ENCODE results near the gene P3H1.

P3H1 gene

GRCh38 chr1:42748461-42749410, 18.1 kb downstream of the P3H1 start:
- peak in 2 of 10 donors; percentile 30 to 55 for DNase-seq
- intact Hi-C loops (cut with DNase I): loop anchor here (5.0 to 10.0 kb wide), 4 partner anchors 64 to 601 kb away; partner anchors contain the start of gene YBX1

GRCh38 chr1:42748021-42748420, 18.8 kb downstream of the P3H1 start:
- no peak for DNase-seq

GRCh38 chr1:42747125-42747524, 19.7 kb downstream of the P3H1 start:
- intact Hi-C loops (cut with DNase I): loop anchor here (5.0 to 10.0 kb wide), 4 partner anchors 62 to 600 kb away; partner anchors contain the start of gene YBX1
- DNase-seq: peak in 9 of 10 donors; percentile 45 to 92 (median 56)

More at GRCh38 chr1:42748021-42748420, 18.8 kb downstream of the P3H1 start:
- intact Hi-C loops (cut with DNase I): loop anchor here (5.0 to 10.0 kb wide), 4 partner anchors 63 to 601 kb away; partner anchors contain the start of gene YBX1

- intact Hi-C loops (cut with DNase I): loop anchor here (5.0 to 10.0 kb wide), 4 partner anchors 62 to 599 kb away; partner anchors contain the start of gene YBX1
- peak in 2 of 10 donors; percentile 50 to 54 for DNase-seq
These were observed 20.3 kb downstream of the P3H1 start for GRCh38 chr1:42746436-42747105.

- intact Hi-C loops (cut with DNase I): loop anchor here (5.0 to 10.0 kb wide), 4 partner anchors 61 to 599 kb away; partner anchors contain the start of gene YBX1
These were observed 21.0 kb downstream of the P3H1 start for GRCh38 chr1:42745851-42746250.

GRCh38 chr1:42744148-42744413, 22.7 kb downstream of the P3H1 start:
- intact Hi-C loops (cut with DNase I): loop anchor here (10.0 kb wide), 2 partner anchors 59 to 399 kb away; partner anchors contain the start of gene YBX1
- no peak for DNase-seq

More at GRCh38 chr1:42745851-42746250, 21.0 kb downstream of the P3H1 start:
- DNase-seq: no peak

GRCh38 chr1:42743317-42744147, 23.3 kb downstream of the P3H1 start:
- DNase-seq: peak in 2 of 10 donors; percentile 36 to 81
- intact Hi-C loops (cut with DNase I): loop anchor here (10.0 kb wide), 2 partner anchors 59 to 399 kb away; partner anchors contain the start of gene YBX1

- intact Hi-C loops (cut with DNase I): loop anchor here (10.0 kb wide), 2 partner anchors 58 to 398 kb away; partner anchors contain the start of gene YBX1
- DNase-seq: peak in 1 of 10 donors; percentile 71
These were observed 24.1 kb downstream of the P3H1 start for GRCh38 chr1:42742617-42743316.

GRCh38 chr1:42742141-42742540, 24.7 kb downstream of the P3H1 start:
- intact Hi-C loops (cut with DNase I): loop anchor here (10.0 kb wide), 2 partner anchors 57 to 397 kb away; partner anchors contain the start of gene YBX1

GRCh38 chr1:42741706-42742105, 25.1 kb downstream of the P3H1 start:
- intact Hi-C loops (cut with DNase I): loop anchor here (10.0 kb wide), 2 partner anchors 57 to 397 kb away; partner anchors contain the start of gene YBX1
- no peak for DNase-seq

More at GRCh38 chr1:42742141-42742540, 24.7 kb downstream of the P3H1 start:
- peak in 1 of 10 donors; percentile 65 for DNase-seq

- DNase-seq: peak in 1 of 10 donors; percentile 85
- intact Hi-C loops (cut with DNase I): loop anchor here (10.0 kb wide), 2 partner anchors 56 to 396 kb away; partner anchors contain the start of gene YBX1
These were observed 25.8 kb downstream of the P3H1 start for GRCh38 chr1:42740851-42741580.

- intact Hi-C loops (cut with DNase I): loop anchor here (10.0 kb wide), 2 partner anchors 55 to 395 kb away; partner anchors contain the start of gene YBX1
- no peak for DNase-seq
These were observed 26.8 kb downstream of the P3H1 start, which contains the start of gene CLDN19 for GRCh38 chr1:42739753-42740700. CLDN19 (minus strand) TSS chr1:42740236; CDS start chr1:42740063, 173 bp downstream.

- intact Hi-C loops (cut with DNase I): no loop called here
These were observed 28.1 kb downstream of the P3H1 start for GRCh38 chr1:42738678-42739226.

GRCh38 chr1:42737986-42738677, 28.7 kb downstream of the P3H1 start:
- peak in 1 of 10 donors; percentile 79 for DNase-seq
- intact Hi-C loops (cut with DNase I): no loop called here

More at GRCh38 chr1:42738678-42739226, 28.1 kb downstream of the P3H1 start:
- DNase-seq: no peak

- peak in 1 of 10 donors; percentile 65 for DNase-seq
- intact Hi-C loops (cut with DNase I): no loop called here
These were observed 29.6 kb downstream of the P3H1 start for GRCh38 chr1:42737257-42737656.
